ENCODE results near the gene PDE6G. TPM values are rescaled to one million over a fixed set of nuclear protein-coding genes. Genes with fewer than 3 reads are reported as not detected.

Gene PDE6G
- total and polyA plus RNA-seq, 2 donors (not counting 3 experiments of a cell fraction or from before 2014, with no cell fraction given), result 1.8 to 3.7 TPM

DNA sequence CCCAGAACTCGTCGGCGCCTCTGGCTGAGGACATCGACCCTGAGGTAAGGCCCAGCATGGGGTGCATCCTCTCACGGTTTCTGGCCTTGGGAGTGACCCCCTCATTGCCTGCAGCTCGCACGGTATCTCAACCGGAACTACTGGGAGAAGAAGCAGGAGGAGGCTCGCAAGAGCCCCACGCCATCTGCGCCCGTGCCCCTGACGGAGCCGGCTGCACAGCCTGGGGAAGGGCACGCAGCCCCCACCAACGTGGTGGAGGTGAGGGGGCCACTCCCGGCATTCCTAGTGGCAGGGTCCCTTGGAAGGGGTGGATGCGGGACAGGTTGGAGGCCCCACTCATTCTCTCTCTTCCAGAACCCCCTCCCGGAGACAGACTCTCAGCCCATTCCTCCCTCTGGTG lies 38.5 kb upstream of the PDE6G start:
- FAIRE-seq, result no peak
- no peak overlapping the region for H3K4me2 ChIP-seq (ENCODE audit: insufficient read depth, low read length)
- no peaks in the 10 kb centered on the region for H4K20me1 ChIP-seq (replicated peaks; ENCODE audit: control insufficient read depth, extremely low read depth, insufficient read depth, low read length)
- no peaks in the 10 kb centered on the region for H3K4me1 ChIP-seq (ENCODE audit: control insufficient read depth, extremely low read depth, insufficient read depth, low read length)
- no peak overlapping the region for H3K27ac ChIP-seq (ENCODE audit: insufficient read depth, low read depth, low read length)
- H3K9me1 ChIP-seq (replicated peaks; ENCODE audit: control insufficient read depth, extremely low read depth, insufficient read depth, low read length), result no peaks in the 10 kb centered on the region
- intact Hi-C loops (cut with micrococcal nuclease), result no loop called here
- ChIA-PET POLR2A (no interaction called here), CTCF (no interaction called here)
- no TSS peak for BruUV-seq (replicated peaks)
- TF ChIP-seq, protein P1, sequence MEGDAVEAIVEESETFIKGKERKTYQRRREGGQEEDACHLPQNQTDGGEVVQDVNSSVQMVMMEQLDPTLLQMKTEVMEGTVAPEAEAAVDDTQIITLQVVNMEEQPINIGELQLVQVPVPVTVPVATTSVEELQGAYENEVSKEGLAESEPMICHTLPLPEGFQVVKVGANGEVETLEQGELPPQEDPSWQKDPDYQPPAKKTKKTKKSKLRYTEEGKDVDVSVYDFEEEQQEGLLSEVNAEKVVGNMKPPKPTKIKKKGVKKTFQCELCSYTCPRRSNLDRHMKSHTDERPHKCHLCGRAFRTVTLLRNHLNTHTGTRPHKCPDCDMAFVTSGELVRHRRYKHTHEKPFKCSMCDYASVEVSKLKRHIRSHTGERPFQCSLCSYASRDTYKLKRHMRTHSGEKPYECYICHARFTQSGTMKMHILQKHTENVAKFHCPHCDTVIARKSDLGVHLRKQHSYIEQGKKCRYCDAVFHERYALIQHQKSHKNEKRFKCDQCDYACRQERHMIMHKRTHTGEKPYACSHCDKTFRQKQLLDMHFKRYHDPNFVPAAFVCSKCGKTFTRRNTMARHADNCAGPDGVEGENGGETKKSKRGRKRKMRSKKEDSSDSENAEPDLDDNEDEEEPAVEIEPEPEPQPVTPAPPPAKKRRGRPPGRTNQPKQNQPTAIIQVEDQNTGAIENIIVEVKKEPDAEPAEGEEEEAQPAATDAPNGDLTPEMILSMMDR (IDR thresholded peaks at IDR 0.05; ENCODE audit: extremely low read depth in 1 of 2, insufficient read depth in 1 of 2, low read depth in 1 of 2, low read length in 2 of 2), result no peak
- no peak for TF ChIP-seq FOS (IDR thresholded peaks at IDR 0.05; ENCODE audit: borderline replicate concordance, insufficient read depth, low read length)
- no peak for TF ChIP-seq EZH2 (IDR thresholded peaks at IDR 0.05; ENCODE audit: borderline replicate concordance, low read depth, low read length, severe bottlenecking)
- no peak for TF ChIP-seq JUN (IDR thresholded peaks at IDR 0.05; ENCODE audit: borderline replicate concordance, insufficient read depth, insufficient read length, low read depth)
- no peak for TF ChIP-seq POLR2AphosphoS5 (IDR thresholded peaks at IDR 0.05; ENCODE audit: insufficient read depth, low read depth, low read length)
- TF ChIP-seq, protein P2, sequence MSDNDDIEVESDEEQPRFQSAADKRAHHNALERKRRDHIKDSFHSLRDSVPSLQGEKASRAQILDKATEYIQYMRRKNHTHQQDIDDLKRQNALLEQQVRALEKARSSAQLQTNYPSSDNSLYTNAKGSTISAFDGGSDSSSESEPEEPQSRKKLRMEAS (IDR thresholded peaks at IDR 0.05; ENCODE audit: insufficient read depth, insufficient read length), result no peak
- no peak for TF ChIP-seq POLR2A (IDR thresholded peaks at IDR 0.05; ENCODE audit: low read depth, low read length)
- no peak for TF ChIP-seq GATA2 (IDR thresholded peaks at IDR 0.05; ENCODE audit: insufficient read depth, insufficient read length, low read depth, low read length)
- TF ChIP-seq MYC (IDR thresholded peaks at IDR 0.05; ENCODE audit: low read depth, low read length), result no peak
- no peak overlapping the region for H3K4me3 ChIP-seq (replicated peaks in 1 of 3; ENCODE audit: insufficient read depth in 1 of 3, low read depth in 1 of 3, low read length in 3 of 3)
- no peaks in the 10 kb centered on the region for H3K9me3 ChIP-seq (replicated peaks; ENCODE audit: control insufficient read depth, insufficient read depth, low read length)
- H3K36me3 ChIP-seq (ENCODE audit: control insufficient read depth in 2 of 2, extremely low read depth in 1 of 2, insufficient read depth in 2 of 2, low read length in 2 of 2), result peaks cover 21 to 78% of the 10 kb centered on the region in 2 experiments
- dilution Hi-C loops (cut with MboI; ENCODE audit: extremely low pct_ligation_motif_present, low sequenced_read_pairs), result no loop called here
- DNase-seq (ENCODE audit: low read depth, low spot score), result no peak
- H3K27me3 ChIP-seq (ENCODE audit: control insufficient read depth in 2 of 2, insufficient read depth in 2 of 2, low read length in 2 of 2), result no peaks in the 10 kb centered on the region
- H3K9ac ChIP-seq (replicated peaks; ENCODE audit: extremely low read depth, insufficient read depth, low read length), result no peak overlapping the region
- peaks cover 33% of the 10 kb centered on the region for H3K79me2 ChIP-seq (ENCODE audit: control insufficient read depth, insufficient read depth, low read length)
- no peak overlapping the region for H2AFZ ChIP-seq (ENCODE audit: low read depth, low read length)

Measured in endothelial cell of umbilical vein (primary cell).